ENCODE data around the gene ZNRF3.

DNA sequence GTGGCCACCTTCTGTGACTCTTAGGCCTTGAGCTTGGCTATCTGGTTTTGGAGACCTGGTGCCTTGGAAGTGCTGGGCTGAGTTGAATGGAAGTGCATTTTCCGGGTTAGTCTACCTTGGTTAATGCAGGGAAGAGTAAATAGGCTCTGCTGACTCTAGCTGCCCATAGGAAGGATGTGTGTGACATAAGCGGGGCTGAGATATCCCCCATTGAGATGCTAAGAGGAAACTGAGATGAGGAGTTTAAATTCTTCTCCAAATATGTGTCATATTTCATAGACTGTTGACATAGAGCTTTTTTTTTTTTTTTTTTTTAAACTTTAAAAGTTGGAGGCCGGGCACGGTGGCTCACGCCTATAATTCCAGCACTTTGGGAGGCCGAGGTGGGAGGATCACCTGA, 30.8 kb downstream of the ZNRF3 start:
- TF ChIP-seq, protein P1, sequence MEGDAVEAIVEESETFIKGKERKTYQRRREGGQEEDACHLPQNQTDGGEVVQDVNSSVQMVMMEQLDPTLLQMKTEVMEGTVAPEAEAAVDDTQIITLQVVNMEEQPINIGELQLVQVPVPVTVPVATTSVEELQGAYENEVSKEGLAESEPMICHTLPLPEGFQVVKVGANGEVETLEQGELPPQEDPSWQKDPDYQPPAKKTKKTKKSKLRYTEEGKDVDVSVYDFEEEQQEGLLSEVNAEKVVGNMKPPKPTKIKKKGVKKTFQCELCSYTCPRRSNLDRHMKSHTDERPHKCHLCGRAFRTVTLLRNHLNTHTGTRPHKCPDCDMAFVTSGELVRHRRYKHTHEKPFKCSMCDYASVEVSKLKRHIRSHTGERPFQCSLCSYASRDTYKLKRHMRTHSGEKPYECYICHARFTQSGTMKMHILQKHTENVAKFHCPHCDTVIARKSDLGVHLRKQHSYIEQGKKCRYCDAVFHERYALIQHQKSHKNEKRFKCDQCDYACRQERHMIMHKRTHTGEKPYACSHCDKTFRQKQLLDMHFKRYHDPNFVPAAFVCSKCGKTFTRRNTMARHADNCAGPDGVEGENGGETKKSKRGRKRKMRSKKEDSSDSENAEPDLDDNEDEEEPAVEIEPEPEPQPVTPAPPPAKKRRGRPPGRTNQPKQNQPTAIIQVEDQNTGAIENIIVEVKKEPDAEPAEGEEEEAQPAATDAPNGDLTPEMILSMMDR (IDR thresholded peaks at IDR 0.05): no peak
- TF ChIP-seq POLR2A (IDR thresholded peaks at IDR 0.05): no peak
